ENCODE results near the gene NUDT4.

GRCh38 chr12:93422050-93422449 is 44.3 kb downstream of the NUDT4 start:
- TF ChIP-seq, protein P1, sequence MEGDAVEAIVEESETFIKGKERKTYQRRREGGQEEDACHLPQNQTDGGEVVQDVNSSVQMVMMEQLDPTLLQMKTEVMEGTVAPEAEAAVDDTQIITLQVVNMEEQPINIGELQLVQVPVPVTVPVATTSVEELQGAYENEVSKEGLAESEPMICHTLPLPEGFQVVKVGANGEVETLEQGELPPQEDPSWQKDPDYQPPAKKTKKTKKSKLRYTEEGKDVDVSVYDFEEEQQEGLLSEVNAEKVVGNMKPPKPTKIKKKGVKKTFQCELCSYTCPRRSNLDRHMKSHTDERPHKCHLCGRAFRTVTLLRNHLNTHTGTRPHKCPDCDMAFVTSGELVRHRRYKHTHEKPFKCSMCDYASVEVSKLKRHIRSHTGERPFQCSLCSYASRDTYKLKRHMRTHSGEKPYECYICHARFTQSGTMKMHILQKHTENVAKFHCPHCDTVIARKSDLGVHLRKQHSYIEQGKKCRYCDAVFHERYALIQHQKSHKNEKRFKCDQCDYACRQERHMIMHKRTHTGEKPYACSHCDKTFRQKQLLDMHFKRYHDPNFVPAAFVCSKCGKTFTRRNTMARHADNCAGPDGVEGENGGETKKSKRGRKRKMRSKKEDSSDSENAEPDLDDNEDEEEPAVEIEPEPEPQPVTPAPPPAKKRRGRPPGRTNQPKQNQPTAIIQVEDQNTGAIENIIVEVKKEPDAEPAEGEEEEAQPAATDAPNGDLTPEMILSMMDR (IDR thresholded peaks at IDR 0.05) = no peak
- TF ChIP-seq POLR2AphosphoS5 (IDR thresholded peaks at IDR 0.05; ENCODE audit: insufficient read depth in 1 of 2, low read depth in 1 of 2) = no peak
- no peak for TF ChIP-seq POLR2A (IDR thresholded peaks at IDR 0.05)

Measured in vagina (tissue), 2 donors.